Kidney (tissue), 14 donors: Measurements from ENCODE around the gene MUC5AC. TPM values are rescaled to one million over a fixed set of nuclear protein-coding genes. Genes with fewer than 3 reads are reported as not detected.

Source experiments
- DNase-seq, 5 donors: peaks; one replicate each; pipeline ENCODE4 v3.0.0-alpha.2; 2013 to 2020
- FAIRE-seq: peaks from 2 replicates; lab custom pipeline; 2012; peaks lifted over from hg19 to GRCh38; lab: Jason Lieb, UNC
- H3K27ac ChIP-seq, 2 donors: one replicate each; pipeline ENCODE4 v1.7.0; 2013; ENCODE audit warnings: low read depth in 2 of 2, low read length in 2 of 2, inconsistent platforms in 1 of 2
- H3K27me3 ChIP-seq: one replicate; pipeline ENCODE4 v1.7.1; 2013; ENCODE audit warnings: low read length, inconsistent platforms; ENCODE audit not compliant: control insufficient read depth, insufficient read depth
- H3K36me3 ChIP-seq, 3 donors: one replicate each; pipeline versions ENCODE4 v1.7.0 to v1.7.1; 2013; ENCODE audit warnings: low read length in 3 of 3, control low read depth in 1 of 3, inconsistent platforms in 1 of 3; ENCODE audit not compliant: insufficient read depth in 3 of 3, control insufficient read depth in 2 of 3
- H3K4me1 ChIP-seq, 3 donors: one replicate each; pipeline versions ENCODE4 v1.7.0 to v1.7.1; 2013; ENCODE audit warnings: low read length in 3 of 3, inconsistent platforms in 1 of 3, low read depth in 1 of 3; ENCODE audit not compliant: control insufficient read depth in 2 of 3, insufficient read depth in 2 of 3
- H3K4me3 ChIP-seq, 3 donors: one replicate each; pipeline versions ENCODE4 v1.7.0 to v1.8.1; 2013; ENCODE audit warnings: low read length in 3 of 3, control low read depth in 1 of 3, inconsistent platforms in 1 of 3
- H3K9ac ChIP-seq, 3 donors: one replicate each; pipeline versions ENCODE4 v1.7.0 to v1.7.1; 2013; ENCODE audit warnings: low read length in 3 of 3, control low read depth in 1 of 3, inconsistent platforms in 1 of 3
- H3K9me3 ChIP-seq, 3 donors: one replicate each; pipeline versions ENCODE4 v1.7.0 to v1.7.1; 2013; ENCODE audit warnings: low read length in 3 of 3, control low read depth in 1 of 3, inconsistent platforms in 1 of 3; ENCODE audit not compliant: control insufficient read depth in 2 of 3, insufficient read depth in 1 of 3
- intact Hi-C: fragments of 100-400 bp; cut with DNase I; formaldehyde crosslinking; loops from one replicate; pipeline ENCODE4 v1.11.1; 2022
- polyA plus RNA-seq: library from polyadenylated mRNA; stranded (reverse); fragments of 350-450 nt; fragmentation: Illumina TruSeq; extraction: RNeasy Lipid Tissue Mini Kit (QIAGEN cat#74804); gene quantifications from one replicate; pipeline ENCODE4 v1.2.3, GENCODE V29; 2014; ENCODE audit warnings: low read depth, low replicate concordance; ENCODE audit not compliant: insufficient read depth
- total RNA-seq: library from RNA; stranded (reverse); fragmentation: NEBNext Ultra II Directional; extraction: Animal tissue kit (Norgen Biotek cat#: 25700); gene quantifications from one replicate; pipeline ENCODE4 v1.2.1, GENCODE V29; 2021
- TF ChIP-seq, protein P1 (sequence below): IDR thresholded peaks from 3 replicates; pipeline ENCODE4 v1.5.1; 2012; ENCODE audit warnings: mild to moderate bottlenecking, moderate library complexity, borderline replicate concordance; ENCODE audit not compliant: insufficient read depth; ENCODE audit errors: extremely low read depth
- donor health status: control.
- donor health status: control.
- donor health status: control.
- donor health status: control.
- donor health status: control.
- donor health status: DM: yes; HTN: yes; CAD: no.
- donor health status: Normal renal cell carcinoma (clear cell type).

Gene MUC5AC
- total and polyA plus RNA-seq, 2 donors from 2014 or later: 0.03 TPM; not detected in 1

DNA sequence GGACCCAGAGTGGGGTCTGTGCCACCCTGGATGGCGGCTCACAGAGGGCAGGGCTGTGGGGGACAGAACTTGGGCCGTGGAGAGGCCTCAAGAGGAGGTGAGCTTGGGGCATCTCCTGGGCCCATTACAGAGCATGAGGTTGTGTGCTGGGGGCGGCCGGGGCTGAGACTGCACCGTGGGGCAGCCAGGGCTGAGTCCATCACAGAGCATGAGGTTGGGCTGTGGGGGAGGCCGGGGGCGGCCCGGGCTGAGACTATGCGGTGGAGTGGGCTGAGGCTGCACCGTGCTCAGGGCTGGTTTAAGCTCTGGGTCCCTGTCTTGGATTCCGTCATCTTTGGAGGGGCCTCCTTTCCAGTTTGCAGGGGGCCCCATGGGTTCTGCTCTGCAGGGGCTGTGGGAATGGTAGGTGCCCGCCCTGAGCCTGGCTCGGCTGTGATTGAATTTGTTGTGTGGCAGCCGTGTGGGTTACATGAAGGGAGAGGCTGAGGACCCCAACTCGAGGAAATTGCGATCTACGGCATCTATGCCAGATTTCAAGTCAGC, 38.1 kb upstream of the MUC5AC start:
- DNase-seq: peak in 1 of 5 donors; percentile 49
- no peak for FAIRE-seq

DNA sequence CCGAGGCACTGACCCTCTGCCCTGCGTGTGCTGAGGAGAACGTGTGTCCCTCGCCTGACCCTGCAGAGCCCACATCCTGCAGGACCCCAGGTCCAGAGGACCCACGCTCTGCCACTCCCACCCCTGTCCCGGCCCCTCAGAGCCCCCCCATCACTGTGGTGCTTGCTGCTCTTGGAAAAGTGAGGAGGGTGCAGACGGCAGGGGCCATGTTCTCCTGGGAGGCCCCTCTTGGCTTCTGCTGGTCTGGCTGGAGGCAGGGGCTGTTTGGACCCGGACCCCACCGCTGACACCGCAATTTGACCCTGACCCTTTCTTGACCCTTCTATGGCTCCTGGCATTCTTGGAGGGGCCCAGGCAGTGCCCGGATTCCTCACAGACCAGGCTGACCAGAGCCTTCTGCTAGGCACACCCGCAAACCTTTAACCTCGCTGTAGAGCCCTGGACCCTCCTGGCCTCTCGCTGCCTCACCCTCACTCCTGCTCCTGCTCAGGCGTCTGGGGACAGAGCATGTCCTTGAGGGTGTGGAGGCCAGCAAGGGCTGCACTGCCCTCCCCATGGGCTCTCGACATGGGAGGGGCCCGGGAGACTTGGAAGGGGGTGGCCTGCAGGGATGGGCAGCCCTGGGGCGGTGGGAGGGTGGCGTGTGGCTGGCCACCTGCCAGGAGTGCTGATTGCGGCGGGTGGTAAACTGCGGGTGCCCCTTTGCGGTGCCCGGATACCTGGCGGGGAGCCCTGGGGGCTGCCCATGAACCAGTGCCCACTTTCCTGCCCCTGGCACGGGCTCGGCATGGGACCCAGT, 37.0 kb upstream of the MUC5AC start:
- DNase-seq (peak in 1 of 5 donors; percentile 64), FAIRE-seq (no peak)
- Histone ChIP-seq H3K27me3 (no peaks in the 10 kb centered on the region), H3K9ac (no peak overlapping the region), H3K9me3 (no peaks in the 10 kb centered on the region), H3K36me3 (no peaks in the 10 kb centered on the region), H3K4me3 (no peak overlapping the region), H3K4me1 (no peaks in the 10 kb centered on the region), H3K27ac (no peak overlapping the region)
- TF ChIP-seq, protein P1, sequence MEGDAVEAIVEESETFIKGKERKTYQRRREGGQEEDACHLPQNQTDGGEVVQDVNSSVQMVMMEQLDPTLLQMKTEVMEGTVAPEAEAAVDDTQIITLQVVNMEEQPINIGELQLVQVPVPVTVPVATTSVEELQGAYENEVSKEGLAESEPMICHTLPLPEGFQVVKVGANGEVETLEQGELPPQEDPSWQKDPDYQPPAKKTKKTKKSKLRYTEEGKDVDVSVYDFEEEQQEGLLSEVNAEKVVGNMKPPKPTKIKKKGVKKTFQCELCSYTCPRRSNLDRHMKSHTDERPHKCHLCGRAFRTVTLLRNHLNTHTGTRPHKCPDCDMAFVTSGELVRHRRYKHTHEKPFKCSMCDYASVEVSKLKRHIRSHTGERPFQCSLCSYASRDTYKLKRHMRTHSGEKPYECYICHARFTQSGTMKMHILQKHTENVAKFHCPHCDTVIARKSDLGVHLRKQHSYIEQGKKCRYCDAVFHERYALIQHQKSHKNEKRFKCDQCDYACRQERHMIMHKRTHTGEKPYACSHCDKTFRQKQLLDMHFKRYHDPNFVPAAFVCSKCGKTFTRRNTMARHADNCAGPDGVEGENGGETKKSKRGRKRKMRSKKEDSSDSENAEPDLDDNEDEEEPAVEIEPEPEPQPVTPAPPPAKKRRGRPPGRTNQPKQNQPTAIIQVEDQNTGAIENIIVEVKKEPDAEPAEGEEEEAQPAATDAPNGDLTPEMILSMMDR: no peak
- intact Hi-C loops: no loop called here

More for the DNA sequence above, 38.1 kb upstream of the MUC5AC start:
- H3K27ac ChIP-seq: no peak overlapping the region
- no peaks in the 10 kb centered on the region for H3K36me3 ChIP-seq
- no peak overlapping the region for H3K9ac ChIP-seq
- intact Hi-C loops: no loop called here
- no peaks in the 10 kb centered on the region for H3K4me1 ChIP-seq
- TF ChIP-seq, protein P1: no peak
- H3K27me3 ChIP-seq: no peaks in the 10 kb centered on the region
- H3K4me3 ChIP-seq: no peak overlapping the region
- no peaks in the 10 kb centered on the region for H3K9me3 ChIP-seq

DNA sequence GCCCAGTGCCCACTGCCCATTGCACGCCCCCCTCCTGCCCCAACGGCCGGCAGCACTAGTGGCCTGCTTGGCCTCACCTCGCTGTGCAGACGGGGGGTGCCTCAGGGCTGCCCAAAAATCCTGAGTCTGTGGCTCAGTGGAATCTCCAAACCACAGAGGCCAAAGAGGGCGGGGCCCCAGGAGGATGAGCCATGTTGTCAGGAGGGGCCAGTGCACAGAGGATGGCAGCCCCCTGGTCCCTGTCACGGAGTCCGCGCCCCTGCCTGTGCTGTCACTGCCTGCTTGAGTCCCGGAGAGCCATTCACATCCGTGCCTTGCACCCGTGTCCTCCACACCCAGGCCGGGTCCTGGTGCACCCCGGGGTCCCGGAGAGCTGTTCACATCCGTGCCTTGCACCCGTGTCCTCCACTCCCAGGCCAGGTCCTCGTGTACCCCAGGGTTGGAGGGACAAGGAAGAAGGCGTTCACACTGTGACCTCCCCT, 36.4 kb upstream of the MUC5AC start:
- H3K9me3 ChIP-seq: no peaks in the 10 kb centered on the region
- no peak overlapping the region for H3K27ac ChIP-seq
- no peaks in the 10 kb centered on the region for H3K36me3 ChIP-seq
- H3K27me3 ChIP-seq: no peaks in the 10 kb centered on the region
- no peak overlapping the region for H3K9ac ChIP-seq
- DNase-seq (peak in 2 of 5 donors; percentile 30 to 69), FAIRE-seq (no peak)
- no peaks in the 10 kb centered on the region for H3K4me1 ChIP-seq
- TF ChIP-seq, protein P1: no peak
- intact Hi-C loops: no loop called here
- no peak overlapping the region for H3K4me3 ChIP-seq
